ENCODE results near the gene COX19. TPM values are rescaled to one million over a fixed set of nuclear protein-coding genes. Genes with fewer than 3 reads are reported as not detected.

COX19 gene
- total and polyA plus RNA-seq, 2 donors (not counting 3 experiments of a cell fraction or from before 2014, with no cell fraction given) = 6.8 to 10.6 TPM

GRCh38 chr7:1012716-1013095 is 37.4 kb upstream of the COX19 start:
- Histone ChIP-seq H3K27ac (ENCODE audit: insufficient read depth, low read depth, low read length) (no peak overlapping the region), H3K4me2 (ENCODE audit: insufficient read depth, low read length) (no peak overlapping the region), H3K4me1 (ENCODE audit: control insufficient read depth, extremely low read depth, insufficient read depth, low read length) (no peaks in the 10 kb centered on the region), H3K9me3 (replicated peaks; ENCODE audit: control insufficient read depth, insufficient read depth, low read length) (no peaks in the 10 kb centered on the region), H2AFZ (ENCODE audit: low read depth, low read length) (no peak overlapping the region), H4K20me1 (replicated peaks; ENCODE audit: control insufficient read depth, extremely low read depth, insufficient read depth, low read length) (no peaks in the 10 kb centered on the region), H3K9ac (replicated peaks; ENCODE audit: extremely low read depth, insufficient read depth, low read length) (no peak overlapping the region), H3K4me3 (replicated peaks in 1 of 3; ENCODE audit: insufficient read depth in 1 of 3, low read depth in 1 of 3, low read length in 3 of 3) (no peak overlapping the region), H3K36me3 (ENCODE audit: control insufficient read depth in 2 of 2, extremely low read depth in 1 of 2, insufficient read depth in 2 of 2, low read length in 2 of 2) (peaks cover 0 to 5% of the 10 kb centered on the region in 2 experiments), H3K9me1 (replicated peaks; ENCODE audit: control insufficient read depth, extremely low read depth, insufficient read depth, low read length) (no peaks in the 10 kb centered on the region), H3K27me3 (ENCODE audit: control insufficient read depth in 2 of 2, insufficient read depth in 2 of 2, low read length in 2 of 2) (no peaks in the 10 kb centered on the region), H3K79me2 (ENCODE audit: control insufficient read depth, insufficient read depth, low read length) (no peaks in the 10 kb centered on the region)
- no TSS peak for BruUV-seq (replicated peaks)
- TF ChIP-seq POLR2AphosphoS5 (IDR thresholded peaks at IDR 0.05; ENCODE audit: insufficient read depth, low read depth, low read length) = no peak
- no peak for TF ChIP-seq EZH2 (IDR thresholded peaks at IDR 0.05; ENCODE audit: borderline replicate concordance, low read depth, low read length, severe bottlenecking)
- TF ChIP-seq GATA2 (IDR thresholded peaks at IDR 0.05; ENCODE audit: insufficient read depth, insufficient read length, low read depth, low read length) = no peak
- TF ChIP-seq CTCF (IDR thresholded peaks at IDR 0.05; ENCODE audit: extremely low read depth in 1 of 2, insufficient read depth in 1 of 2, low read depth in 1 of 2, low read length in 2 of 2) = no peak
- TF ChIP-seq FOS (IDR thresholded peaks at IDR 0.05; ENCODE audit: borderline replicate concordance, insufficient read depth, low read length) = no peak
- TF ChIP-seq POLR2A (IDR thresholded peaks at IDR 0.05; ENCODE audit: low read depth, low read length) = no peak
- TF ChIP-seq, protein P1, sequence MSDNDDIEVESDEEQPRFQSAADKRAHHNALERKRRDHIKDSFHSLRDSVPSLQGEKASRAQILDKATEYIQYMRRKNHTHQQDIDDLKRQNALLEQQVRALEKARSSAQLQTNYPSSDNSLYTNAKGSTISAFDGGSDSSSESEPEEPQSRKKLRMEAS (IDR thresholded peaks at IDR 0.05; ENCODE audit: insufficient read depth, insufficient read length) = no peak
- no peak for TF ChIP-seq JUN (IDR thresholded peaks at IDR 0.05; ENCODE audit: borderline replicate concordance, insufficient read depth, insufficient read length, low read depth)
- TF ChIP-seq MYC (IDR thresholded peaks at IDR 0.05; ENCODE audit: low read depth, low read length) = no peak
- dilution Hi-C loops (cut with MboI; ENCODE audit: extremely low pct_ligation_motif_present, low sequenced_read_pairs) = no loop called here
- DNase-seq (ENCODE audit: low read depth, low spot score) = no peak
- intact Hi-C loops (cut with micrococcal nuclease) = no loop called here
- CTCF ChIA-PET = interaction anchor here (1.5 kb wide), 1 partner anchor 53 kb away, joined by 10 read pairs; no protein-coding TSS in a partner anchor
- FAIRE-seq = no peak
- POLR2A ChIA-PET = no interaction called here
